Measurements from ENCODE around the gene LRRC9. TPM values are rescaled to one million over a fixed set of nuclear protein-coding genes. Genes with fewer than 3 reads are reported as not detected.

Gene LRRC9
- total RNA-seq, 1 experiment from 2014 or later: not detected

DNA sequence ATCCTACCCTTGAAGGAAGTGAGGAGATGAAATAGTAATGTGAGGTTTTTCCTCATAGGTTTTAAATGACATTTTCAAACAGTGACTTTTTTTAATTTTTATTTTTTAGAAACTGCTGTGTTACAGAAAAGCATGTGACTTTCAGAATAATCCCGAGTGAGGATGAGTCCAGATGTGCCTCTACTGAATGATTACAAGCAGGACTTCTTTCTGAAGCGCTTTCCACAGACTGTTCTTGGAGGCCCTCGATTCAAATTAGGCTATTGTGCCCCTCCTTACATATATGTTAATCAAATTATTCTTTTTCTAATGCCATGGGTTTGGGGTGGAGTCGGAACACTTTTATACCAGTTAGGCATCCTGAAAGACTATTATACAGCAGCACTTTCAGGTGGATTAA, 187.5 kb downstream of the LRRC9 start:
- no peak for DNase-seq (ENCODE audit: low spot score)

DNA sequence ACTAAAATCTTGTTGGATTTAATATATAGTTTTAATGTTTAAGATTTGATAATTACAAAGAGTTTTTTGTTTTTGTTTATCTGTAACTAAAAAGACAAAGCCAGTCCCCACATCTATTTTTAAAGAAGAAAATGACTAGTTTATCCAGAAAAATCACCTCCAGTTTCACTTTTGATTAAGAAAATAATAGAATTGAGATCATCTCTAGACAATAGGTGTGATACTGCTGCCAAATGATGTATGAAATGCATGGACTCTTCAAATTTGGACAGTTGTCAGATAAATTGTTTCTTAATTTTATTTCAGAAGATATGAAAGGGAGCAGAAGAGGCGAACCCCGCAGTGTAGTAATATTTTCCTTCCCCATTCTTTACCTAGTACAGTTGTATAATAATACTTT, 191.8 kb downstream of the LRRC9 start:
- DNase-seq (ENCODE audit: low spot score): no peak

Other genes with a start within 250 kb of the LRRC9 start
- 7.0 and 7.9 TPM in 2 replicates for gene RTN1, start 49.4 kb upstream of the LRRC9 start, total RNA-seq (2014; rRNA removed; shearing (Covaris generic))
- gene PCNX4, start 171.8 kb downstream of the LRRC9 start, total RNA-seq (2014; rRNA removed; shearing (Covaris generic)): 81.3 and 97.5 TPM in 2 replicates
- 62.7 and 69.9 TPM in 2 replicates for gene DHRS7, start 245.3 kb downstream of the LRRC9 start, total RNA-seq (2014; rRNA removed; shearing (Covaris generic))

Measured in A172 (cell line).